Liver (tissue), 9 donors: ENCODE data around the gene PSMB7. TPM values are rescaled to one million over a fixed set of nuclear protein-coding genes. Genes with fewer than 3 reads are reported as not detected.

Source experiments
- DNase-seq: peaks from one replicate; pipeline ENCODE4 v3.0.0-alpha.2; 2017; ENCODE audit warnings: low spot score
- H3K27ac ChIP-seq, 2 donors: one replicate each; pipeline ENCODE4 v1.7.0; 2013; ENCODE audit warnings: inconsistent platforms in 2 of 2, low read length in 2 of 2, control low read depth in 1 of 2, low read depth in 1 of 2, mild to moderate bottlenecking in 1 of 2
- H3K27me3 ChIP-seq, 4 donors: one replicate each; pipeline versions ENCODE4 v1.6.1 to v1.7.0; 2013; ENCODE audit warnings: low read length in 3 of 4, inconsistent platforms in 1 of 4, mild to moderate bottlenecking in 1 of 4, moderate library complexity in 1 of 4; ENCODE audit not compliant: control insufficient read depth in 4 of 4, insufficient read depth in 4 of 4
- H3K36me3 ChIP-seq, 4 donors: one replicate each; pipeline versions ENCODE4 v1.6.1 to v1.7.0; 2013; ENCODE audit warnings: low read length in 3 of 4, mild to moderate bottlenecking in 3 of 4, low read depth in 1 of 4, moderate library complexity in 1 of 4; ENCODE audit not compliant: control insufficient read depth in 4 of 4, insufficient read depth in 3 of 4
- H3K4me1 ChIP-seq, 4 donors: one replicate each; pipeline versions ENCODE4 v1.6.1 to v1.7.0; 2013; ENCODE audit warnings: low read length in 3 of 4, mild to moderate bottlenecking in 3 of 4, moderate library complexity in 1 of 4; ENCODE audit not compliant: control insufficient read depth in 4 of 4, insufficient read depth in 4 of 4
- H3K4me3 ChIP-seq, 3 donors: one replicate each; pipeline versions ENCODE4 v1.6.1 to v1.7.0; 2013; ENCODE audit warnings: low read length in 3 of 3, control low read depth in 1 of 3, low read depth in 1 of 3, mild to moderate bottlenecking in 1 of 3
- H3K9ac ChIP-seq, 2 donors: one replicate each; pipeline ENCODE4 v1.7.0; 2013; ENCODE audit warnings: low read length in 2 of 2, mild to moderate bottlenecking in 2 of 2, moderate library complexity in 2 of 2, control low read depth in 1 of 2, low read depth in 1 of 2
- H3K9me3 ChIP-seq, 4 donors: one replicate each; pipeline versions ENCODE4 v1.6.1 to v1.7.0; 2013; ENCODE audit warnings: low read length in 3 of 4; ENCODE audit not compliant: control insufficient read depth in 4 of 4
- EGR1 ChIP-seq, 2 donors: IDR thresholded peaks; 2 replicates each; pipeline ENCODE4 v1.6.1; 2016 to 2018; ENCODE audit warnings: antibody characterized with exemption in 2 of 2, low read depth in 2 of 2
- FOXA1 ChIP-seq: IDR thresholded peaks from 2 replicates; pipeline ENCODE4 v1.6.1; 2016; ENCODE audit warnings: antibody characterized with exemption
- FOXA2 ChIP-seq: IDR thresholded peaks from 2 replicates; pipeline ENCODE4 v1.6.1; 2016; ENCODE audit warnings: antibody characterized with exemption
- GABPA ChIP-seq, 2 donors: IDR thresholded peaks in 1 of 2; conservative IDR thresholded peaks in 1 of 2; 2 replicates each; pipeline ENCODE4 v1.6.1; 2016; ENCODE audit warnings: antibody characterized with exemption in 2 of 2, mild to moderate bottlenecking in 1 of 2, moderate library complexity in 1 of 2
- HNF4A ChIP-seq, 2 donors: conservative IDR thresholded peaks; 2 replicates each; pipeline ENCODE4 v1.6.1; 2016; ENCODE audit warnings: antibody characterized with exemption in 2 of 2, mild to moderate bottlenecking in 2 of 2
- HNF4G ChIP-seq: IDR thresholded peaks from 2 replicates; pipeline ENCODE4 v1.6.1; 2016; ENCODE audit warnings: antibody characterized with exemption
- JUND ChIP-seq, 2 donors: IDR thresholded peaks; 2 replicates each; pipeline ENCODE4 v1.6.1; 2016; ENCODE audit warnings: antibody characterized with exemption in 2 of 2
- RAD21 ChIP-seq, 2 donors: IDR thresholded peaks; 2 replicates each; pipeline ENCODE4 v1.6.1; 2016; ENCODE audit warnings: antibody characterized with exemption in 2 of 2, mild to moderate bottlenecking in 2 of 2
- RXRA ChIP-seq, 2 donors: IDR thresholded peaks; 2 replicates each; pipeline ENCODE4 v1.6.1; 2017 to 2018; ENCODE audit warnings: antibody characterized with exemption in 2 of 2, mild to moderate bottlenecking in 1 of 2
- SP1 ChIP-seq: IDR thresholded peaks from 2 replicates; pipeline ENCODE4 v1.6.1; 2018; ENCODE audit warnings: antibody characterized with exemption, mild to moderate bottlenecking
- TAF1 ChIP-seq: conservative IDR thresholded peaks from 2 replicates; pipeline ENCODE4 v1.6.1; 2016; ENCODE audit warnings: antibody characterized with exemption, mild to moderate bottlenecking
- YY1 ChIP-seq: IDR thresholded peaks from 2 replicates; pipeline ENCODE4 v1.6.1; 2016; ENCODE audit warnings: antibody characterized with exemption, mild to moderate bottlenecking
- WGBS: extraction: QIAGEN DNeasy Blood & Tissue Kit; methylation state at CpG from one replicate; pipeline ENCODE4 v1.1.7; 2013; 5-methylcytosine and 5-hydroxymethylcytosine counted together
- polyA plus RNA-seq, 2 donors: library from polyadenylated mRNA; stranded (reverse) in 1 of 2; unstranded in 1 of 2; fragments of 200-250 nt in 1 of 2; fragments of >200 nt in 1 of 2; fragmentation: Nextera tagmentation in 1 of 2; extraction: Ambion mirVana in 1 of 2; gene quantifications; one replicate each; pipeline versions ENCODE4 v1.2.1 to v1.2.3, GENCODE V29; 2013 to 2015
- total RNA-seq, 2 donors: library from RNA; depleted of rRNA; stranded (reverse); fragments of >200 nt; gene quantifications; one replicate each; pipeline ENCODE4 v1.2.3, GENCODE V29; 2014
- TF ChIP-seq, protein P1 (sequence below): IDR thresholded peaks from 2 replicates; pipeline ENCODE4 v1.6.1; 2016; ENCODE audit warnings: antibody characterized with exemption
- TF ChIP-seq, protein P2 (sequence below): IDR thresholded peaks from 2 replicates; pipeline ENCODE4 v1.6.1; 2016; ENCODE audit warnings: antibody characterized with exemption
- TF ChIP-seq, protein P3 (sequence below): fragments of 150-350 bp; IDR thresholded peaks from 2 replicates; pipeline ENCODE4 v1.5.1; 2017; ENCODE audit warnings: improper control_type of control experiment, low read depth, low read length; ENCODE audit not compliant: missing input control
- TF ChIP-seq, protein P4 (sequence below): IDR thresholded peaks from 2 replicates; pipeline ENCODE4 v1.6.1; 2016; ENCODE audit warnings: antibody characterized with exemption
- TF ChIP-seq, protein P5 (sequence below): IDR thresholded peaks from 2 replicates; pipeline ENCODE4 v1.6.1; 2016; ENCODE audit warnings: antibody characterized with exemption, mild to moderate bottlenecking
- donor health status: healthy.
- donor health status: healthy.
- donor health status: healthy.
- donor health status: healthy.
- donor health status: healthy.

The PSMB7 gene
- total and polyA plus RNA-seq, 4 donors, result 90.9 to 183 (median 134) TPM

DNA sequence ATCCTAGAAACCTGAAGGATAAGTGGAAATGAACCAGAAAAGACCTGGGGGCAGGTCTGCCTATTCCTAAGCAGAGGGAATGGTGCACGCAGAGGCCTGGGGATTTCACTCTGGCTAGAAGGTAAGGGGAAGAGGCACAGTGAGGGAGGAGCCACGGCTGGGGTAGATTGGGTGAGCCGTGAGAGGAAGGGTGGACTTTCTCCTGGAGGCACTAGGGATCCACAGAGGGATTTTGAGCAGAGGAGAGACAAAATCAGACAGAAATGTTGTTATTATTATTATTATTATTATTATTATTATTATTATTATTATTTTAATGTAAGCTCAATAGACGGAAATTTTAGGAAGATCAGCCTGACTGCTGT lies 32.0 kb upstream of the PSMB7 start:
- H3K27ac ChIP-seq, result no peak overlapping the region
- TF ChIP-seq TAF1 (no peak), FOXA1 (no peak), SP1 (no peak), RAD21 (IDR thresholded peaks at IDR 0.05) (no peak), HNF4A (conservative IDR thresholded peaks at IDR 0.05) (no peak), RXRA (IDR thresholded peaks at IDR 0.05) (no peak), YY1 (no peak), HNF4G (no peak), GABPA (IDR thresholded peaks at IDR 0.05 in 1 of 2, conservative IDR thresholded peaks at IDR 0.05 in 1 of 2) (no peak), EGR1 (IDR thresholded peaks at IDR 0.05; ENCODE audit: low read depth in 2 of 2) (no peak), JUND (IDR thresholded peaks at IDR 0.05) (no peak)
- TF ChIP-seq, protein P1, sequence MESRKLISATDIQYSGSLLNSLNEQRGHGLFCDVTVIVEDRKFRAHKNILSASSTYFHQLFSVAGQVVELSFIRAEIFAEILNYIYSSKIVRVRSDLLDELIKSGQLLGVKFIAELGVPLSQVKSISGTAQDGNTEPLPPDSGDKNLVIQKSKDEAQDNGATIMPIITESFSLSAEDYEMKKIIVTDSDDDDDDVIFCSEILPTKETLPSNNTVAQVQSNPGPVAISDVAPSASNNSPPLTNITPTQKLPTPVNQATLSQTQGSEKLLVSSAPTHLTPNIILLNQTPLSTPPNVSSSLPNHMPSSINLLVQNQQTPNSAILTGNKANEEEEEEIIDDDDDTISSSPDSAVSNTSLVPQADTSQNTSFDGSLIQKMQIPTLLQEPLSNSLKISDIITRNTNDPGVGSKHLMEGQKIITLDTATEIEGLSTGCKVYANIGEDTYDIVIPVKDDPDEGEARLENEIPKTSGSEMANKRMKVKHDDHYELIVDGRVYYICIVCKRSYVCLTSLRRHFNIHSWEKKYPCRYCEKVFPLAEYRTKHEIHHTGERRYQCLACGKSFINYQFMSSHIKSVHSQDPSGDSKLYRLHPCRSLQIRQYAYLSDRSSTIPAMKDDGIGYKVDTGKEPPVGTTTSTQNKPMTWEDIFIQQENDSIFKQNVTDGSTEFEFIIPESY, result no peak
- TF ChIP-seq, protein P2, sequence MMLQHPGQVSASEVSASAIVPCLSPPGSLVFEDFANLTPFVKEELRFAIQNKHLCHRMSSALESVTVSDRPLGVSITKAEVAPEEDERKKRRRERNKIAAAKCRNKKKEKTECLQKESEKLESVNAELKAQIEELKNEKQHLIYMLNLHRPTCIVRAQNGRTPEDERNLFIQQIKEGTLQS, result no peak
- TF ChIP-seq, protein P3, sequence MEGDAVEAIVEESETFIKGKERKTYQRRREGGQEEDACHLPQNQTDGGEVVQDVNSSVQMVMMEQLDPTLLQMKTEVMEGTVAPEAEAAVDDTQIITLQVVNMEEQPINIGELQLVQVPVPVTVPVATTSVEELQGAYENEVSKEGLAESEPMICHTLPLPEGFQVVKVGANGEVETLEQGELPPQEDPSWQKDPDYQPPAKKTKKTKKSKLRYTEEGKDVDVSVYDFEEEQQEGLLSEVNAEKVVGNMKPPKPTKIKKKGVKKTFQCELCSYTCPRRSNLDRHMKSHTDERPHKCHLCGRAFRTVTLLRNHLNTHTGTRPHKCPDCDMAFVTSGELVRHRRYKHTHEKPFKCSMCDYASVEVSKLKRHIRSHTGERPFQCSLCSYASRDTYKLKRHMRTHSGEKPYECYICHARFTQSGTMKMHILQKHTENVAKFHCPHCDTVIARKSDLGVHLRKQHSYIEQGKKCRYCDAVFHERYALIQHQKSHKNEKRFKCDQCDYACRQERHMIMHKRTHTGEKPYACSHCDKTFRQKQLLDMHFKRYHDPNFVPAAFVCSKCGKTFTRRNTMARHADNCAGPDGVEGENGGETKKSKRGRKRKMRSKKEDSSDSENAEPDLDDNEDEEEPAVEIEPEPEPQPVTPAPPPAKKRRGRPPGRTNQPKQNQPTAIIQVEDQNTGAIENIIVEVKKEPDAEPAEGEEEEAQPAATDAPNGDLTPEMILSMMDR, result no peak
- TF ChIP-seq, protein P4, sequence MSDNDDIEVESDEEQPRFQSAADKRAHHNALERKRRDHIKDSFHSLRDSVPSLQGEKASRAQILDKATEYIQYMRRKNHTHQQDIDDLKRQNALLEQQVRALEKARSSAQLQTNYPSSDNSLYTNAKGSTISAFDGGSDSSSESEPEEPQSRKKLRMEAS, result no peak
- H3K4me1 ChIP-seq, result peaks cover 0 to 6% (median 4%) of the 10 kb centered on the region in 4 donors
- no peak overlapping the region for H3K4me3 ChIP-seq
- H3K36me3 ChIP-seq, result no peaks in the 10 kb centered on the region
- no peak for DNase-seq
- no peak overlapping the region for H3K9ac ChIP-seq
- no peaks in the 10 kb centered on the region for H3K9me3 ChIP-seq
- H3K27me3 ChIP-seq, result peaks cover 0 to 11% (median 2%) of the 10 kb centered on the region in 4 donors
- WGBS, result 69% methylated on average over 4 of the region's 4 CpGs

DNA sequence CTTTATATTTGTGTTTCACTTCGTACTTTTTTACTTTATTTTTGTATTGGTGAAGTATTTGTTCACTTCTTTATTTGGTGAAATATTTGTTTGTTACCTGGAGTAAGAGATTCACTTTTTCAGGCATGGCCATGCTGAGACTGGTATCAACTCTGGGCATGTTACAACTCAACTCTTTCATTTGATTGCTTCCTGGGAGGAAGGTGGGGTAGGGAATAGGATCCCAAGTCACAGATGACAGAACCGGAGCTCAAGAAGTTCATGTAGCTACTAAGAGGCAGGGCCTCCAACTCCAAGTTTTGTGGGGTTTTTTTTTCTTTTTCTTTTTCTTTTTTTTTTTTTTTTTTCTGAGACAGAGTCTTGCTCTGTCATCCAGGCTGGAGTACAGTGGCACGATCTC lies 28.9 kb upstream of the PSMB7 start:
- DNase-seq, result no peak
- Histone ChIP-seq H3K9ac (no peak overlapping the region), H3K9me3 (no peaks in the 10 kb centered on the region), H3K4me1 (no peaks in the 10 kb centered on the region), H3K27ac (no peak overlapping the region), H3K4me3 (no peak overlapping the region), H3K27me3 (no peaks in the 10 kb centered on the region), H3K36me3 (no peaks in the 10 kb centered on the region)
- TF ChIP-seq, protein P5, sequence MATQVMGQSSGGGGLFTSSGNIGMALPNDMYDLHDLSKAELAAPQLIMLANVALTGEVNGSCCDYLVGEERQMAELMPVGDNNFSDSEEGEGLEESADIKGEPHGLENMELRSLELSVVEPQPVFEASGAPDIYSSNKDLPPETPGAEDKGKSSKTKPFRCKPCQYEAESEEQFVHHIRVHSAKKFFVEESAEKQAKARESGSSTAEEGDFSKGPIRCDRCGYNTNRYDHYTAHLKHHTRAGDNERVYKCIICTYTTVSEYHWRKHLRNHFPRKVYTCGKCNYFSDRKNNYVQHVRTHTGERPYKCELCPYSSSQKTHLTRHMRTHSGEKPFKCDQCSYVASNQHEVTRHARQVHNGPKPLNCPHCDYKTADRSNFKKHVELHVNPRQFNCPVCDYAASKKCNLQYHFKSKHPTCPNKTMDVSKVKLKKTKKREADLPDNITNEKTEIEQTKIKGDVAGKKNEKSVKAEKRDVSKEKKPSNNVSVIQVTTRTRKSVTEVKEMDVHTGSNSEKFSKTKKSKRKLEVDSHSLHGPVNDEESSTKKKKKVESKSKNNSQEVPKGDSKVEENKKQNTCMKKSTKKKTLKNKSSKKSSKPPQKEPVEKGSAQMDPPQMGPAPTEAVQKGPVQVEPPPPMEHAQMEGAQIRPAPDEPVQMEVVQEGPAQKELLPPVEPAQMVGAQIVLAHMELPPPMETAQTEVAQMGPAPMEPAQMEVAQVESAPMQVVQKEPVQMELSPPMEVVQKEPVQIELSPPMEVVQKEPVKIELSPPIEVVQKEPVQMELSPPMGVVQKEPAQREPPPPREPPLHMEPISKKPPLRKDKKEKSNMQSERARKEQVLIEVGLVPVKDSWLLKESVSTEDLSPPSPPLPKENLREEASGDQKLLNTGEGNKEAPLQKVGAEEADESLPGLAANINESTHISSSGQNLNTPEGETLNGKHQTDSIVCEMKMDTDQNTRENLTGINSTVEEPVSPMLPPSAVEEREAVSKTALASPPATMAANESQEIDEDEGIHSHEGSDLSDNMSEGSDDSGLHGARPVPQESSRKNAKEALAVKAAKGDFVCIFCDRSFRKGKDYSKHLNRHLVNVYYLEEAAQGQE, result no peak
- TF ChIP-seq SP1 (no peak), HNF4G (no peak), HNF4A (conservative IDR thresholded peaks at IDR 0.05) (no peak), EGR1 (IDR thresholded peaks at IDR 0.05; ENCODE audit: low read depth in 2 of 2) (no peak), JUND (IDR thresholded peaks at IDR 0.05) (no peak), FOXA2 (no peak), TAF1 (no peak), FOXA1 (no peak)
- TF ChIP-seq, protein P3, result no peak
- TF ChIP-seq, protein P4, result no peak
- 83% methylated on average over 3 of the region's 3 CpGs for WGBS
